CD4-positive, alpha-beta T cell treated with Interleukin-15 for 4 hours (primary cell): Measurements from ENCODE around the gene MITF.

ENCODE experiments used
- DNase-seq: peaks from one replicate; pipeline ENCODE4 v3.0.0-alpha.2; 2020; ENCODE audit warnings: low spot score

Gene MITF

DNA sequence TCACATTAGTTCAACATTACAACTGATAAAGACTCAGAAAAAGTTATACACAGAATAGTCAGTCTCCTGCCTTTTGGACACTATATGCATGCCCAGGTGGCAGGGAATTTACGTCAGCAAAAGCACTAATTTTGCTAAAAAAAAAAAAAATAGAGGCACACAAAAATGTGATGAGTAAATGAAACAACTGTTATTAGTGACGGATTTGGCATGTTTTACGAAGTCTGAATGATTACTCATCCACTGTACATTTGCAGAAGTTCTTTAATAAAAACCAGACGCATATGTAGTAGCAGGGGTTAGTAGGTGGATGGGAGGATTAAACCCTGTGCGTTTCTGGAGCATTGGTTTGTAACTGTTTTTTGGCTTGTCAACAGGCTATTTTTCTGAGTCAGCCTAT is 99.0 kb downstream of the MITF start:
- no peak for DNase-seq

DNA sequence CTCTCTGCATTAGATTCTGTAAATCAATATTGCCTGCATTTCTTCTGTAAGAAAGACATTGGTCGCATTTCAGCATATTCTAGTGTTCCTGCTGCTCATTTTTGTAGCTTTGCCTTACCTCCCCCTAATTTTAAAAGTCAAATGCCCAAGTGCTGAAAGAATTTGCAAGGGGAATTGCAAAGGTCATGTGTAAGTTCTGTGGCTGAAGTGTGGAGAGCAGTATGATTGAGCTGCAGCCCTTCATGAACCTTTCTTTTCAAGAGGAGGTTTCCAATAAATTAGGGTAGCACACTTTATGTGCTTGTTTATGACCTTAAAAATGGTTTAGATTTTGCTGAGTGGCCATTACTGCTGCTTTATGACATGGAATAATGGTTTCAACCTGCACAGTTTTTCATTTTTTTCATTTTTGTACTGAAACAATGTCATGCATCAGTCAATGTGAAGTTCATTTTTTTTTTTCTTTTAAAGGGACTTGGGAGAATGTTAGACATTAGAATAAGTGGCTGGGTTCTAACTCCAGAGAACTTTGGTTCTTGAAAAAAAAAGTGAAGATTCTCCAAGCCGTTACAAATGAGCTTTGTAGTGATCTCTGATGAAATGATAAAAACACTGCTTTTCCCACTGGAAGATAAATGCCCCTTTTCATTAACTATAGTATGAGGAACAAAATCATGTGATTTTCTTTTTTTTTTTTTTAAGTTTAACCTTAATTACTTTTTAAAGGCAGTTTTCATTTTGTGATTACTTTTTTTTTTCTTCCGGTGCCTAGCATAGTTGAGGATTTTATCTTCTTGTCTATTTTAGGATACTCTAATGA is 99.6 kb downstream of the MITF start:
- no peak for DNase-seq

DNA sequence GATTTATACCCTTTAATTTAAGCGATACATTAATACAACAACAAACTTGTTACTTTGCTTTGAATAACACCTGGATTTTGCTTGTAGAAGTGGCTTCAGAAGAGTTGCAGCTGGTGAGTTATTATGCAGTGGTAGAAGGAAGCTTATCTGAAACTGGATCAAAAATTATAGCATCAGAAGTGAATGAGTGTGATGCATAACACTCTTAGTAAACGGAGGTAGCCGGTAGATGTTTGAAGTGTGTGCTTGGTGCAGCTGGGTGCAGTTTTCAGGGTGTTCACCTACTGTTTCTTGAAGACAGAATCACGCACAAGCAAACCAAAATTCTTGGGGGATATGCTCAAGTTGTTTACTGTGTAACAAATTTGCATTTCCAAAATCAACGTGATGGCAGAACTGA is 103.1 kb downstream of the MITF start:
- DNase-seq: no peak

DNA sequence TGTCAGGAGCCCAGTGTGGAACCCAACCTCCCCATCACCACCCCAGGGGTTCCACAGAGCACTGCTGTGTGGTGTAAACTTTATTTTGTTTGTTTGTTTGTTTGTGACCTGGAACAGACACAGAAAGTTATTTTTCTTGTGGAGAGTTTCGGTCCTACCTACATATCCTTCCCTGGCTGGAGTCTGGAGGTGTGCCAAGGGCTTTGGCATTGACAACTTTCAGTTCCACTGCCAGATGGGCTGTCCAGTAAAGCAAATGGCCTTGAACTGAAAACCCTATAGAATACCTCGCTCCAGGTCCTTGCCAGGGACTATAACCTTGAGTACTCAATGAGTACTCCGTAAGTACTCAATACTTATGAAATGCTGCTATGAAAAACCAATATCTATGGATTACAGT is 103.5 kb downstream of the MITF start:
- no peak for DNase-seq

DNA sequence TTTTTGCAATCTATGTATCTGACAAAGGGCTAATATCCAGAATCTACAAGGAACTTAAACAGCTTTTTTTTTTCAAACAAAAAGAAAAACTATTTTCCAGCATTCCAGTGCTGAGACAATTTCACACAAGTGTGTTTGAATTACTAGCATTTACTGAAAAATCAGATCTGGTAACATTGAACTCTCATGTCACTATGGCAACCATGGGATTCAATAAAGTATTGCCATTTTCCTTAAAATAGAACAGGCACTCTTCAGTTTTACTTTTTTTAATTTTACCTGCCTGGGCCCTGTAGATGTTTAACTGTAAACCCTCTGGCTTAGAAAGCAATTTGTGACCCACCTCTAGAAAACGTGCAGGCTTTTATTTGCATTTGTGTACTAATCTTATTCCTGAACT is 105.4 kb downstream of the MITF start:
- no peak for DNase-seq

DNA sequence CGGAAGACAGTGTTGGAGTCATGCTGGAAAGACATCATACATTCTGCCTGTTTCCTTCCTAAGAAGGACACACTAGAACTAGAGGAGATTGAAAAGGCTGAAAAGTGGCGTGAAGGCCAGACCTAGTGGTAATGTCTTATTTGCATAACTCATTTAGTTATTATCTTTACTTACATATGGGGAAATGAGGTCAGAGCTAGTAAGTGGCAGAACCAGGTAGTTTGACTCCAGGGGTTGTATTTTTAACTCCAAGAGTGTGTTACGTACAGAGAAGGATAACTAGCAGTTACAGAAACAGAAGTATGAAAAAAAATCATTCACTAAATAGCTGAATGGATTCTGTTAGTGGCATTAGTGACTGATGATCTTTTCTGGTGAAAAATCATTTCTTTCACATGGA is 108.0 kb downstream of the MITF start:
- DNase-seq: no peak

DNA sequence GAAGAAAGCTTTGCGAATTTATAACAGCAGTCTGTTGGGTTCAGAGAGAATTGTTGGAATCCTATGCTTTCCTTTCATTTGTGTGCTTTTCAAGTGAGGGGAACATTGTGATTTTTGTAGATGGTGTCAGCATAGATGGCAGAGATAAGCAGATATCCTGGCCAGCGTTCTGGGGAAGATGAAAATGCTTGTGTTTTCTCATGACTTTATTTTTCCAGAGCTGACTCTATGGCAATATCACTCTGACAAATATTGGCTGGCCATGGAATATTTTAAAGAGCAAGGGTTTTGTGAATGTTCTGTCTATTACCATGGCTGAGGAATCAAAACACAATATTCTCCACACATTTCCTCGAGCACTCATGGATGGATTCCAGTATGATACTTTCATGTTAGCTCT is 108.8 kb downstream of the MITF start:
- DNase-seq: no peak

DNA sequence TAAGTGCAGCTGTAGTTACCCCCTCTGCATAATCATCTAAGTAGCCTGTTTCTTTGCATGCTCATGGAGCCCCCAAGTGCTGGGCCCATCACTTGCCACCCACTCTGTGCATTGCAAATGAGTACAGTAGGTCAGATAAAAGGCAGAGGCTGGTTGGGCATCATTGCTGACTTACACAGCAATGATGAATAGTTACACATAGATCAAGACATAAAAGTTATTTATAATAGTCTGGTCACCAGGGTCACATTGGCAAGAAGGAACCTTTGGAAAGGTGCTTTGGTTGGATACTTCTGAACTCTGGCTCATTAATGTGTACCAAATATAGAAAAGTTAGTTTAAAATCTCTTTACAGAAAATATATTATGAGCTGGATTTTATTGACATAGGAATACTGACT is 111.6 kb downstream of the MITF start:
- no peak for DNase-seq

DNA sequence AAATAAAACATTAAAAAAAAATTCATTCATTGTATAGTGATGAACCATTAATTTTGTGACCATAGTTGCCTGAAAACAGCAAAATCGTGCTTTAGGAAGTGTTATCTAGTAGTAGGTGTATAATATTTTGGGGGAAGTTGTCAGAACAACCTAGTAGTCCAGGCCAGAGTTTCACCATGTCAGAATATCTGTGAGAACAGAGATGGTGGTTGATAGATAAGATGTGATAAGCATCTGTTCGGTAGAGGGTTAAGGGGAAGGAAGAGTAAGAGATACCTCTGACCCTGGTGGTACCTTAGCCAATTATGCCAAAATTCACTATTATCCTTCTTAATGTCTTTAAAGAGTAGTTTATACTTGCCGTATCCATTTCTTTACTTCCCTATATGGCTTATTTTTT is 113.8 kb downstream of the MITF start:
- DNase-seq: no peak

DNA sequence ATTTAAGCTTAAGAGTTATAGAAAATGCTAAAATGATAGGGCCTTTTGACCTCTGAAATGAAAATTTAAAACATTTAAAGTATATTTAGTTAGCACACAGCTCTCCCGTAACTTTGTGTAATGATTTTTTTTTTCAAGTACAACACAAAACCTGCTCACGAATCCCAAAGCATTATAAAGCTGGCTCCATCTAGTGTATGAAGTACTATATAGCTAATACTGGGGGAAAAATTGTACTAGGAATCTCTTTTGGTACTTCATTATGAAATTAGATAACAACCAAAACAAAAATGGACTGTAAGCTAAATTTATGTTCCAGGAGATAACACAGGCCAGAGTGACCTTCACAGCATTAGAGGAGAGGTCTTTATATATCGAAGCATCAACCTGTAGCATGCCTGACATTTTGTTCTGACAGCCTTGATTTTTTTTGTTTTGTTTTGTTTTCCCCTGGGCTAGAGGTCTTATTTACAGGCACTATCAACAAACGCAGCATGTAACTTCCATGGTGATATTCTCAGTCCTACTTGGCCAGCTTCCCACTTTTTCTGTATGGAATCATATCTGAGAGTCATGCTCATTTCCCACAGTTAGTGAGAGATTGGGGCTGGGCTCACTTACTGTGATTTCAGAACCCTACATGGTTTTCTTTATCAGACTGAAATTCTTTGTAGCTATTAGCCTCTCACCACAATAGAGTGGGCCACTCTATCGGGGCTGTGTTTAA is 116.3 kb downstream of the MITF start:
- no peak for DNase-seq

DNA sequence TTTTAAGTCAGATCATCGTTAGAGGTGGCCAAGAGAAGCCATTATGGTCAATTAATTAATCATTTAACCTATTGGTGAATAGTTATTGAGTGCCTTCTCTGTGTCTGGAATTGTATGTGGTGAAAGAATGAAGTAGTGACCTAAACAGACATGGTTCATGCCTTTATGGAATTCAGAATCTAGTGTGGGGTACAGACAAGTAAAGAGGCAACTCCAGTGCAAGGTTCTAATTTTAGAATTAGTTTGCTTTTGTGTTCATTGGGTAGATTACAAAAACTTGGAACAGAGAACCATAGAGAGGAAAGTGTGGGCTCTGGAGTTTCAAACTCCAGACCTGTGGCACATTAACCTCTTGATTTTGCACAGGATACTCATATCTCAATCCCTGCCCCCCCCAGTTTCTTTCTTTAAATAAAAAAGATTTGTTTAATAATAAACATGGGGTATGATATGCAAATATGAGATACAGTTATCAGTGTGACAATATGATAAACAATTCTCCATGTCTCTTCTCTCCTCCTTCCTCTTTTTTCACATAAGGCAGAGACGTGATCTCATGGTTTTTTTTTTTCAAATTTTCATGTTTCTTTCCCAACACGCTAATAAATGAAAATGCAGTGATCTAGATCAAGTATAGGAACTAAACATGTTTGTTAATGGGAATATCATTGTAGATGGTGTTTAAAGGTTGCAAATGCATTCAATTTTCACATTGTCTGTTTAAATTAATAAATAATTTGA is 117.9 kb downstream of the MITF start:
- DNase-seq: no peak

DNA sequence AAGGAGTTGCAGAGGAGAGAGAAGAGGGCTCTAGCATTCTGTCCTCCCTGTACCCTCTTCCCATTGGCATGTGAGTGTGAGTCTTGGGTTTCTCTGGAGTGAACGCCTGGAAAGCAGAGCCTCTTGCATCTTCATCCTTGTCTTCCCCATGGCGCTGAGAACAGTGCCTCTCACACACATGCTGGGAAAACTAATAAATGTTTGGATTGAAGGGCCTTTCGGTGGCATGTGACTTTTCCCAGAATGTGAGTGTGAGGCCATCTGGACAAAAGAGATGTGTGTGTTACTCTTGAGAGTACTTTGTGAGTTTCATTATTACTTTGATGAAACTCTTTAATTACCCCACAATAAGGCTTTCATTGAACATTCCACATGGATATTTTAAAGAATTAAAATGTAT is 122.3 kb downstream of the MITF start:
- no peak for DNase-seq

DNA sequence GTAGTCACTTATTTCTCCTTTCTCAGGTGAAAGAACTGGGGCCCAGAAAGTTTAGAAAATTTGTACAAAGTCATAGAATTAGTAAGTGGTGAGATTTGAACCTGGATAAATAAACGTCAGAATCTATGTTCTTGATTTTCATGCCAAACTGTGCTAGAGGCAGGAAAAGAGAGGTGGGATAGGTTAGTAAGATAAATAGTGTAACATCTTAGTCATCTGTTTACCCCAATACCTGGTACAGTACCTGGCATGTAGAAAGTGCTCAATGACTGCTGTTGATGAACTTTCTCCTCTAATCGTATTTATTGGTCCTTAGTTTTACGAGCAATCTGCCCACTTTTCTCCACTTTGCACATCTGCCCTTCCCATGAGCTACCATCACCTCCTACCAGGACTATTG is 124.9 kb downstream of the MITF start:
- DNase-seq: no peak

DNA sequence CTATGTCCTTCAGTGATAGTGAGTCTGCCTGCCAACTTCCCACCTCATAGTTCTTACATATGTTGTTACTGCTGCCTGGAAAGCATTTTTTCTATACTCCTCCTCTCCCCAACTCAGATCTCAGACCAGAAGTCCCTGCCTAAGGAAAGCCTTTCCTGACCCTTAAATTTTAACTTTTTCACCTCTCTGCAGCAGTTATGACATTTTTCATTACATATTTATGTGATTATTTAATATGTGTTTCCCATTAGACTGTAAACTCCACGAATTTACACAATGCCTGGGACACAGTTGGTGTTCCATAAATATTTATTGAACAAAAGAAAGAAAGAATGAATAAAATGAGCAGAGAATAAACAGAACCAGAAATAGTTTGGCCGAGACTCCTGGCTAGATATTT is 125.5 kb downstream of the MITF start:
- DNase-seq: no peak

DNA sequence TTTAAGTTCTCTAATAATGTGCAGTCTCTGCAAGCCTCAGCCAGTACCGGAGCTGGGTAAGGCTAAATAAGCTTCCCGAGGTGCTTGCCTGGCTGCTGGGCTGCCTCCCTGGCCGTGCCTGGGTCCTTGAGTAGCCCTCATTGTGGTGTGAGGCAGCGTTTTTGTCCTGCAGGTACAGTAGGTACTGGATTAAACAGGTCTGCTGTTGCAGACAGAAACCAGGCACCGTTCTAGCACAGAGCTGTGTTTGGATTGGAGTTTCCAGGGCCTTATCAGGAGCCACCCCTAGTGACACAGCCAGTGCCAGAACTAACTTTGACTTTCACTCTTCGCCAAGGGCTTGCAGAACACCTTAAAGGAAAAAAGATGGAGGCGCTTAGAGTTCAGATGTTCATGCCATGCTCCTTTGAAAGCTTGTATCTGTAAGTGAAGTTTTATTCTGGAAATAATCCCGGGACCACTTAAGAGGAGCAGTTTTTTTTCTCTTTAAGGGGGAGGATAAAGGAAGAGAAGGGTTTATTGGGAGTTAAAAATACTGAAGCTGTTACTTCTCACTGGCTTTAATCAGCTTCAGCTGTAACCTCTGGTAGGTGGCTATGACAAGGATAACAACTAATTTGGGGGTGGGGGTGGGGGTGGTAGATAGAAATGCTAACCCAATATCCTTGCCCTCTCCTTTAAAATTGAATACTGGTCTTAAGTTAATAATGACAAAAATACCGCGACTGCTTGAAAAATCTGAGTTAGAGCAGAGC is 126.8 kb downstream of the MITF start:
- DNase-seq: no peak

DNA sequence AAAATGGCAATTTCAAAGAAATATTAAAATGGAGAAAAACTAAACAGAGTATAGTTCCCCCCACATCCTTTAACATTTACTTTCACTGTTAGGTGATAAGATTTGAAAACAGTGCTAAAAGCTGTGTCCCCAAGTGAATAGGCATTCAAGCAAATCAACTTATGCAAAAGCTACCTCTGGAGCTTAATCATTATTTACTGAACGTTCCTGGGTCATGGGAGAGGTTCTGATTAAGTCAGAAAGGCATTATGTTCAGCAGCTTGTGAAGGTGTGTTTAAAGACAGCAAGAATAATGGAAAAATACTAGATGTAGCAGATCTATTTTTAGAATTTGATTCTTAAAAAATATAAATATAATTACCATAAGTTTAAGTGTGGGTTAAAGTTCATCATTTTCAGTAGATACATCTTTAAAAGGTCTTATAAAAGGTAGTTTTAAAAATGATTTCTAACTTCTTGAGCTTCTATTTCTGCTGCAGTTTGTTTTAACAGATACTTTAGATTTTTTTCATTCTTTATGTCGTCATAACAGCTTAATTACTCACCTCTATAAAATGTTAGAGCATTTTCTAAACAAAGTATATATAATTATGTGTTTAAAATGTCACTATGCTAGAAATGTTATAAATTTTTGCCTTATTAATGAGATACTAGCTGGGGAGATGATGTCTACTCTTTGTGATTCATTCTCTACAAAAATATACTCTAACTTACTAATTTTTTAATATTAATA is 127.9 kb downstream of the MITF start:
- no peak for DNase-seq

DNA sequence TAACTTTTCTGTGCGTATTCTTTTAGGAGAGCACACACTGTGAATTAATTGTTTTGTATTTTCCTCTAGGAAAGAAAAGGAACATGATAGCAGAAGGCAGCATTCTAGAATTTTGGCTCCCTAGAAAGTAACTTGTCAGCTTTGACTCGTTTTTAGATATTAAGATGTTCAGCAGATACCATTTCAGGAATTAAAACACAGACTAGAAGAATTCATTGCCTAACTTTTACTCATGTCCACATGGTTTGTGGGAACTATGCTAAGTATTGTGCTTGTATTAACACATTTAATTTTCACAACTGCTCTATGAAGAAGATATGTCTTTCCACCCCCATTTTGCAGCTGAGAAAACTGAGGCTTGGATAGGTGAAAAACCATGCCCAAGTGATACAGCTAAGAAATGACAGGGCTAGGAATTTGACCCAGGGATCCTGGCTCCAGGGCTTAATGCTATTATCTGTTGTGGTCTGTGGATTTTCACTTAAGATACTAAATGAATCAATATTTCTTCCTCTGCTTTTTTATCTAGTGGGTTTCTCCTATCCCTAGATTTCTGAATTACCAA is 128.8 kb downstream of the MITF start:
- DNase-seq: no peak

DNA sequence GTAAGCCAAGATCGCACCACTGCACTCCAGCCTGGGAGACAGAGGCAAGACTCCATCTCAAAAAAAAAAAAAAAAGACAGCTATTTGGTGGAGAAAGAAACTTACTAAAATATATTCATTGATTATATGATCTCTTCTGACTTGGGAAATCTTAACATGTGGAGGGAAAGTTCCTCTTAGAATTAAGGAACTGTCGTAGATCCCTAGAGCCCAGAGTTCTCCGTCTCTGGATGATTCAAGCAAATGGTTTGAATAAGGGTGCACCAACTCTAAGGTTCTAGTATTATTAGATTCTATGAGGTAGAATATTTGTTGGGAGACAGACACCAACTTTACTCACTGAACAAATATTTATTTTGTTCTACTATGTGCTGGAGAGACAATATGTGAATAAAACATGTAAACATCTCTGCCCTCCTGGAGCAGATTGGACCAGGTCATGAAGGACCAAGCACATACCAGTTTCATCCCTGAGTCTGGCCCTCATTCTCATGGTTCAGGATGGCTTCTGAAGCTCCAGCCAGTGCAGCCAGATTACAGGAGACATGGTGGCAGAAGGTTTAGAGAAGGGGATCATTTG is 129.7 kb downstream of the MITF start:
- DNase-seq: no peak

DNA sequence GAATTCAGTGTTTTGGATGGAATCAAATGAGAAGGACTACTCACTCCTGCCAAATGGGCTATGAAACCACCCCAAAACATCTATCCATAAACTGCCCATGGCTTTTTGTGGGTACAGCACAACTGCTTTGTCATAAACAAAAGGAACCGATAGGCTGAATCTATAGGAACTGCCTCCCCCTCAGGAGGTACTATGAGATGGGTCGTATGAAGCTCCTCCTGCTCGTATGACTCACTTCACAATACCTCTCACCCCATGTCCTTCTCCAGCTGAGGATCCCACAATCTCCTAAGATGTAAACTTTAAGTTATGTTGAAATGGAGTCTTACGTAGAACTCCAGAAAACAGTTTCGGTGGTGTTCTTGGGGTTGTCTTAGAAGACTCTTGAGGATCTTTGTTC is 130.4 kb downstream of the MITF start:
- no peak for DNase-seq

DNA sequence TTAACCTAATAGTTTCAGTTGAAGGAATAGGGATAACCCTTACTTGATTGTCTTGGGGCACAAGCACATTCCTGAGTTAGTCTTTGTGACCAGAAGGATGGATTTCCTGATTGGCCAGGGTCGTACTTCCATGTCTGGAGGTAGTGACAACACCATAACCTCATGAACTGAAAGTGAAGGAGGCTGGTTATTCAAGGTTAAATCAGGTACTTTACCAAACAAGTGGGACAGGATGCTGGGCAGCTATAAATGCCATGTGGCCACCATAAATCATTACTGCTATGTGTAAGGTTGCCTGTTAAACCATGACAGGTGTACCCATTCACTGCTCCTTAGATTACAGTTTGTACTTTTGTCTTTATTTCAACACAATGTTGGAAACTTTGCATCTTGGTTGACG is 132.0 kb downstream of the MITF start:
- DNase-seq: no peak

DNA sequence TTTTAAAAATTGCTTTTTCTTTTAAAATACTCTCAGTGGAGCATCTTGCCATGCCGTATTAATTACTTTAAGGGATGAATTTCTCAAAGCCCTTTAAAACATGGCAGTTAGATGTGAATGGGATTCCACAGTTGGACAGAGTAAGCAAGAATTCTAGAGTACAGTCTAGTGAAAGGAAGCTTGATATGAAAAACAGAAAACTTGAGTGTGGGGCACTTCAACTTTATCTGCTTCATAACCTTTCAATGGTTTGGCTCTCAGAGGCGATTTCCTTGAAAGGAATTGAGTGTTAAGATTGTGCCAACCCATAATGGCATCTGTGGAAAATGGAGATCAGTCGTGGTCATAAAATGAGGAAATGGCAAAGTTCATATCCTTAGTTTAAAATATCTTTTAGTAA is 132.6 kb downstream of the MITF start:
- no peak for DNase-seq
